ENCODE measurements around the gene ARHGEF19.

Gene ARHGEF19

DNA sequence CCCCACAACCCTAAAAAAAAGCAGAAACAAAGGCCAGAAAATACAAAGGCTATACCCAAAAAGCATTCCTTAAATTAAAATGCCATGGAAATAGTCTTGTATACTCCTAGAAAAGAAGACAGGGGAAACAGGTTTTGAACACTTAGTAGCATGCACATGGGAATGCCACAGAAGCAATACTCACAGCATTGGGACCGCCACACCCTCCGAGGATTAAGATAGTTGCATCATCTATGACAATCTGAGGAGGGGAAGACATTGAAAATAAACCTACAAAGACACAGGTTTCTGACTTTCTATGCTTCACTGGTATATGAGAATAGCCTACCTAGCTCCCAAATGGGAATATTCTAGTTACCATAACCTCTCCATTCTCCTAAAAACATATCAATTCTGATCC, 40.5 kb upstream of the ARHGEF19 start (continued):
- TF ChIP-seq, protein P1, sequence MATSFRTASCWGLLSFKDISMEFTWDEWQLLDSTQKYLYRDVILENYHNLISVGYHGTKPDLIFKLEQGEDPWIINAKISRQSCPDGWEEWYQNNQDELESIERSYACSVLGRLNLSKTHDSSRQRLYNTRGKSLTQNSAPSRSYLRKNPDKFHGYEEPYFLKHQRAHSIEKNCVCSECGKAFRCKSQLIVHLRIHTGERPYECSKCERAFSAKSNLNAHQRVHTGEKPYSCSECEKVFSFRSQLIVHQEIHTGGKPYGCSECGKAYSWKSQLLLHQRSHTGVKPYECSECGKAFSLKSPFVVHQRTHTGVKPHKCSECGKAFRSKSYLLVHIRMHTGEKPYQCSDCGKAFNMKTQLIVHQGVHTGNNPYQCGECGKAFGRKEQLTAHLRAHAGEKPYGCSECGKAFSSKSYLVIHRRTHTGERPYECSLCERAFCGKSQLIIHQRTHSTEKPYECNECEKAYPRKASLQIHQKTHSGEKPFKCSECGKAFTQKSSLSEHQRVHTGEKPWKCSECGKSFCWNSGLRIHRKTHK (tag by site-specific recombination; IDR thresholded peaks at IDR 0.05), result no peak
- no peak for TF ChIP-seq ZNF341 (tag by site-specific recombination; IDR thresholded peaks at IDR 0.05; ENCODE audit: low read depth)

DNA sequence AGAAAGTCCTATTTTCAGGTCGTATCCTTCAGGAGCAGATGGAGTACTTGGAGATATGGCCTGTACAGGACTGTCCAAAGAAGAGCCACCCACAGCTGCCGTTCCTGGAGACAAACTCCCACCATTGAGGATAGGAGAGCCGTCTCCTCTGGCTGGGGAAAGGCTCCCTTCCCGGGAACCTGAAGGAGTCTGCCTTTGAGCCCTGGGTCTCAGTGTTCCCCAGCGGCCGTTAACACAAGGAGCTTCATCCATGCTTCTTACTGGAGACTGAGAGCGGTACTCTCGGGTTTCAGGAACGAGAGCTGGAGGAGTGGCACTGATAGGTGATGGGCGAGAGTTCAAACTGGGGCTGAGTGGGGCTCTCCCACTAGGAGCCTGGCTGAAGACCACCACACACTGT, 38.9 kb upstream of the ARHGEF19 start:
- no peak for TF ChIP-seq ZNF768 (tag by site-specific recombination; IDR thresholded peaks at IDR 0.05)
- no peak for TF ChIP-seq HOXA7 (CRISPR knock-in tag; IDR thresholded peaks at IDR 0.05; ENCODE audit: borderline replicate concordance)
- TF ChIP-seq ZNF155 (tag by site-specific recombination; IDR thresholded peaks at IDR 0.05), result no peak
- no peak for TF ChIP-seq ZNF335 (tag by site-specific recombination; conservative IDR thresholded peaks at IDR 0.05)
- no peak for TF ChIP-seq ZNF184 (tag by site-specific recombination; IDR thresholded peaks at IDR 0.05)
- no peak for TF ChIP-seq ZNF223 (tag by site-specific recombination; IDR thresholded peaks at IDR 0.05)
- no peak for TF ChIP-seq ZNF138 (tag by site-specific recombination; IDR thresholded peaks at IDR 0.05; ENCODE audit: borderline replicate concordance)
- TF ChIP-seq, protein P2, sequence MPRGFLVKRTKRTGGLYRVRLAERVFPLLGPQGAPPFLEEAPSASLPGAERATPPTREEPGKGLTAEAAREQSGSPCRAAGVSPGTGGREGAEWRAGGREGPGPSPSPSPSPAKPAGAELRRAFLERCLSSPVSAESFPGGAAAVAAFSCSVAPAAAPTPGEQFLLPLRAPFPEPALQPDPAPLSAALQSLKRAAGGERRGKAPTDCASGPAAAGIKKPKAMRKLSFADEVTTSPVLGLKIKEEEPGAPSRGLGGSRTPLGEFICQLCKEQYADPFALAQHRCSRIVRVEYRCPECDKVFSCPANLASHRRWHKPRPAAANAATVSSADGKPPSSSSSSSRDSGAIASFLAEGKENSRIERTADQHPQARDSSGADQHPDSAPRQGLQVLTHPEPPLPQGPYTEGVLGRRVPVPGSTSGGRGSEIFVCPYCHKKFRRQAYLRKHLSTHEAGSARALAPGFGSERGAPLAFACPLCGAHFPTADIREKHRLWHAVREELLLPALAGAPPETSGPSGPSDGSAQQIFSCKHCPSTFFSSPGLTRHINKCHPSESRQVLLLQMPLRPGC (tag by site-specific recombination; IDR thresholded peaks at IDR 0.05), result no peak
- TF ChIP-seq, protein P3, sequence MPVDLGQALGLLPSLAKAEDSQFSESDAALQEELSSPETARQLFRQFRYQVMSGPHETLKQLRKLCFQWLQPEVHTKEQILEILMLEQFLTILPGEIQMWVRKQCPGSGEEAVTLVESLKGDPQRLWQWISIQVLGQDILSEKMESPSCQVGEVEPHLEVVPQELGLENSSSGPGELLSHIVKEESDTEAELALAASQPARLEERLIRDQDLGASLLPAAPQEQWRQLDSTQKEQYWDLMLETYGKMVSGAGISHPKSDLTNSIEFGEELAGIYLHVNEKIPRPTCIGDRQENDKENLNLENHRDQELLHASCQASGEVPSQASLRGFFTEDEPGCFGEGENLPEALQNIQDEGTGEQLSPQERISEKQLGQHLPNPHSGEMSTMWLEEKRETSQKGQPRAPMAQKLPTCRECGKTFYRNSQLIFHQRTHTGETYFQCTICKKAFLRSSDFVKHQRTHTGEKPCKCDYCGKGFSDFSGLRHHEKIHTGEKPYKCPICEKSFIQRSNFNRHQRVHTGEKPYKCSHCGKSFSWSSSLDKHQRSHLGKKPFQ (tag by site-specific recombination; IDR thresholded peaks at IDR 0.05), result no peak
- no peak for TF ChIP-seq ZNF354C (tag by site-specific recombination; IDR thresholded peaks at IDR 0.05; ENCODE audit: borderline replicate concordance, low read depth)
- TF ChIP-seq GLIS2 (tag by site-specific recombination; IDR thresholded peaks at IDR 0.05), result no peak
- no peak for TF ChIP-seq ZNF24 (tag by site-specific recombination; IDR thresholded peaks at IDR 0.05)
- TF ChIP-seq, protein P4, sequence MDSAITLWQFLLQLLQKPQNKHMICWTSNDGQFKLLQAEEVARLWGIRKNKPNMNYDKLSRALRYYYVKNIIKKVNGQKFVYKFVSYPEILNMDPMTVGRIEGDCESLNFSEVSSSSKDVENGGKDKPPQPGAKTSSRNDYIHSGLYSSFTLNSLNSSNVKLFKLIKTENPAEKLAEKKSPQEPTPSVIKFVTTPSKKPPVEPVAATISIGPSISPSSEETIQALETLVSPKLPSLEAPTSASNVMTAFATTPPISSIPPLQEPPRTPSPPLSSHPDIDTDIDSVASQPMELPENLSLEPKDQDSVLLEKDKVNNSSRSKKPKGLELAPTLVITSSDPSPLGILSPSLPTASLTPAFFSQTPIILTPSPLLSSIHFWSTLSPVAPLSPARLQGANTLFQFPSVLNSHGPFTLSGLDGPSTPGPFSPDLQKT (IDR thresholded peaks at IDR 0.05; ENCODE audit: borderline replicate concordance, low read depth, low read length), result no peak
- no peak for TF ChIP-seq RBAK (tag by site-specific recombination; IDR thresholded peaks at IDR 0.05)
- no peak for TF ChIP-seq ZNF548 (tag by site-specific recombination; IDR thresholded peaks at IDR 0.05)
- no peak for TF ChIP-seq ZNF23 (tag by site-specific recombination; IDR thresholded peaks at IDR 0.05; ENCODE audit: borderline replicate concordance)
- no peak for TF ChIP-seq TRIM28 (IDR thresholded peaks at IDR 0.05; ENCODE audit: borderline replicate concordance, low read length)
- H3K9me3 ChIP-seq (ENCODE audit: control insufficient read depth, insufficient read depth, low read depth, low read length), result no peaks in the 10 kb centered on the region
- H3K4me1 ChIP-seq (ENCODE audit: control insufficient read depth, insufficient read depth, low read length), result peaks cover 17% of the 10 kb centered on the region
- POLR2A ChIA-PET, result no interaction called here
- H3K27ac ChIP-seq (ENCODE audit: extremely low read depth, low read depth, low read length), result no peak overlapping the region
- CTCF ChIA-PET, result no interaction called here
- peaks cover 4 to 69% of the 10 kb centered on the region in 2 experiments; a peak in 2 of 3 replicates for H3K36me3 ChIP-seq (ENCODE audit: control insufficient read depth in 2 of 2, insufficient read depth in 1 of 2, low read length in 2 of 2)
- H3K4me3 ChIP-seq (ENCODE audit: low read depth, low read length), result no peak overlapping the region

Measured in HEK293 (cell line).